ENCODE data around the gene NUDC.

NUDC gene

GRCh38 chr1:26932531-26932930 lies 11.0 kb downstream of the NUDC start:
- no peak overlapping the region for H3K4me3 ChIP-seq (ENCODE audit: low read depth, low read length)
- TF ChIP-seq, protein P1, sequence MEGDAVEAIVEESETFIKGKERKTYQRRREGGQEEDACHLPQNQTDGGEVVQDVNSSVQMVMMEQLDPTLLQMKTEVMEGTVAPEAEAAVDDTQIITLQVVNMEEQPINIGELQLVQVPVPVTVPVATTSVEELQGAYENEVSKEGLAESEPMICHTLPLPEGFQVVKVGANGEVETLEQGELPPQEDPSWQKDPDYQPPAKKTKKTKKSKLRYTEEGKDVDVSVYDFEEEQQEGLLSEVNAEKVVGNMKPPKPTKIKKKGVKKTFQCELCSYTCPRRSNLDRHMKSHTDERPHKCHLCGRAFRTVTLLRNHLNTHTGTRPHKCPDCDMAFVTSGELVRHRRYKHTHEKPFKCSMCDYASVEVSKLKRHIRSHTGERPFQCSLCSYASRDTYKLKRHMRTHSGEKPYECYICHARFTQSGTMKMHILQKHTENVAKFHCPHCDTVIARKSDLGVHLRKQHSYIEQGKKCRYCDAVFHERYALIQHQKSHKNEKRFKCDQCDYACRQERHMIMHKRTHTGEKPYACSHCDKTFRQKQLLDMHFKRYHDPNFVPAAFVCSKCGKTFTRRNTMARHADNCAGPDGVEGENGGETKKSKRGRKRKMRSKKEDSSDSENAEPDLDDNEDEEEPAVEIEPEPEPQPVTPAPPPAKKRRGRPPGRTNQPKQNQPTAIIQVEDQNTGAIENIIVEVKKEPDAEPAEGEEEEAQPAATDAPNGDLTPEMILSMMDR (IDR thresholded peaks at IDR 0.05; ENCODE audit: low read depth, low read length): no peak

GRCh38 chr1:26936823-26937222 lies 15.3 kb downstream of the NUDC start:
- H3K4me3 ChIP-seq (ENCODE audit: low read depth, low read length): no peak overlapping the region
- TF ChIP-seq, protein P1 (IDR thresholded peaks at IDR 0.05; ENCODE audit: low read depth, low read length): no peak

DNA sequence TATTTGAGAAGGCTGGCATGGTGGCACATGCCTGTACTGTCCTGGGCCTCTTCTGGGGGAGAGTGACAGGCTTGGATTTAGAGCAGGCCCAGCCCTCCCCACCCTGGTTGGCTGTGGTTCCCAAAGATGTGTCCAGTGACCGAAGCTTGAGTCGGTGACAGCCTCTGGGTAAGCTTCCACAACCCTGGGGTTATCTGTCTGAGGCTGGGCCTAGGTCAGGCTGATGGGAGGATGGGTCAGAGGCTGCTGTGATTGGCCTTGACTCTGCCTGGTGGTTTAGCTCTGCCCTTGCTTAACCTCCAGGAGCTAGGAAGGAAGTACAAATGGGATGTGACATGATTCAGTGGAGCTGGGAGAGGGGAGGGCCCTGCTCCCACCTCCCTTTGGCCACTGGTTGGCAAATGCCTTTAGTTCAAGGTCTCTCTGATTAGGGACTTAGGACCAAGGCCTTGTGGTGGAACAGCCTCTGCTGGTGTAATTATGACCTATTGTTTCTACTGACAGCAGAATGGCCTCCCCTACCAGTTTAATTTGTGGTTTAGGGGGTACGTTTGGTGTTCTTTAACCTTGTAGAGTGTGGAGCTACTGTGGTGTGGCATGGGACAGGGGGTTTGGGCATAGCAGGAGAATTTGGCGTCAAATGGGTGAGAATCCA lies 16.6 kb downstream of the NUDC start:
- TF ChIP-seq, protein P1 (IDR thresholded peaks at IDR 0.05; ENCODE audit: low read depth, low read length): no peak

DNA sequence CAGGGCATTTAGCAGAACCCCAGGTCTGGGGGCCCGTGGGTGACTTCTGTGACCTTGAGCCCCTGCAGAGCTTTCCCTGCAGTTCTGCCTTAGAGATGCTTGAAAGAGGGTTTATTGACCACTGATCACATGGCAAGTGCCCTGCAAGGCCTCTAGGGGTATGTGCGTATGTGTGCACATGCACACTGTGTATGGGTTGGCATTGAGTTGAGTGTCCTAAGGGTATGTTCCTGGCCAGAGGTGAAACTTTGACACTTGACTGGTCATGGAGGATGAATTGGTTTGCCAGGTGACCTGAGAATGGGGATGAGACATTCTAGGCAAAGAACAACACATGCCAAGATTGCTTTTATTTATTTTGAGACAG lies 17.1 kb downstream of the NUDC start:
- TF ChIP-seq, protein P1 (IDR thresholded peaks at IDR 0.05; ENCODE audit: low read depth, low read length): no peak
- H3K4me3 ChIP-seq (ENCODE audit: low read depth, low read length): no peak overlapping the region

More for the DNA sequence above, 16.6 kb downstream of the NUDC start:
- H3K4me3 ChIP-seq (ENCODE audit: low read depth, low read length): no peak overlapping the region

GRCh38 chr1:26941311-26941710 lies 19.8 kb downstream of the NUDC start:
- TF ChIP-seq, protein P1 (IDR thresholded peaks at IDR 0.05; ENCODE audit: low read depth, low read length): no peak
- H3K4me3 ChIP-seq (ENCODE audit: low read depth, low read length): no peak overlapping the region

DNA sequence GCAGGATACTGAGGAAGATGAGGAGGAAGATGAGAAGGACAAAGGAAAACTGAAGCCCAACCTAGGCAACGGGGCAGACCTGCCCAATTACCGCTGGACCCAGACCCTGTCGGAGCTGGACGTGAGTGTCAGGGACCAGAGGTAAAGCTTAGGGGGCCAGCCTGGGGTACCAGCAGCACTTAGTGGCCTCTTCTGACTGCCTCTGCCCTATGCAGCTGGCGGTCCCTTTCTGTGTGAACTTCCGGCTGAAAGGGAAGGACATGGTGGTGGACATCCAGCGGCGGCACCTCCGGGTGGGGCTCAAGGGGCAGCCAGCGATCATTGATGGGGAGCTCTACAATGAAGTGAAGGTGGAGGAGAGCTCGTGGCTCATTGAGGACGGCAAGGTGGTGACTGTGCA lies 21.1 kb downstream of the NUDC start:
- TF ChIP-seq, protein P1 (IDR thresholded peaks at IDR 0.05; ENCODE audit: low read depth, low read length): no peak

DNA sequence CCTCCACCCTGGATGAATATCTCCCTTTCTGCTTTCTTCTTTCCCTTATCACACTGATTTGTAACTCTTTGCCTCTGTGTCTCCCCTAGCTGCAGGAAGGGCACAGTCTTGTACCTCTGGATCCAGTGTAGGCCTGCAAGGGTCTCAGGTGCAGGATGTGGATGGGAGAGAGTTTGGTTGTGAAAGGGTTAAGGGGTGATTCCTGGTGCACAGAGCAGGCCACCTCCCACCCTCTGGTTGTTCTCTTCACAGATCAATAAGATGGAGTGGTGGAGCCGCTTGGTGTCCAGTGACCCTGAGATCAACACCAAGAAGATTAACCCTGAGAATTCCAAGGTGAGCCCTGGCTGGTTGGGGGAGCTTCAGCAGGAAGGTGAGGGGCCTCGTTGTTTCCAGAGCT lies 23.6 kb downstream of the NUDC start:
- no peak overlapping the region for H3K4me3 ChIP-seq (ENCODE audit: low read depth, low read length)
- TF ChIP-seq, protein P1 (IDR thresholded peaks at IDR 0.05; ENCODE audit: low read depth, low read length): no peak

More for the DNA sequence above, 21.1 kb downstream of the NUDC start:
- no peak overlapping the region for H3K4me3 ChIP-seq (ENCODE audit: low read depth, low read length)
